Measurements from ENCODE around the gene PCDHGC4. TPM values are rescaled to one million over a fixed set of nuclear protein-coding genes. Genes with fewer than 3 reads are reported as not detected.

PCDHGC4 gene
- total RNA-seq, 1 donor from 2014 or later = 4.0 TPM

GRCh38 chr5:141523991-141524390 is 39.2 kb downstream of the PCDHGC4 start:
- DNase-seq (ENCODE audit: extremely low spot score, unreplicated experiment) = no peak
- H3K36me3 Mint-ChIP-seq = peaks cover 66% of the 10 kb centered on the region
- H3K4me1 Mint-ChIP-seq (ENCODE audit: unreplicated experiment) = peaks cover 34% of the 10 kb centered on the region
- no peaks in the 10 kb centered on the region for H3K27me3 Mint-ChIP-seq
- peak overlapping the region; percentile 83 for H3K27ac Mint-ChIP-seq
- H3K4me3 Mint-ChIP-seq = peak overlapping the region; percentile 75
- TF ChIP-seq, protein P1, sequence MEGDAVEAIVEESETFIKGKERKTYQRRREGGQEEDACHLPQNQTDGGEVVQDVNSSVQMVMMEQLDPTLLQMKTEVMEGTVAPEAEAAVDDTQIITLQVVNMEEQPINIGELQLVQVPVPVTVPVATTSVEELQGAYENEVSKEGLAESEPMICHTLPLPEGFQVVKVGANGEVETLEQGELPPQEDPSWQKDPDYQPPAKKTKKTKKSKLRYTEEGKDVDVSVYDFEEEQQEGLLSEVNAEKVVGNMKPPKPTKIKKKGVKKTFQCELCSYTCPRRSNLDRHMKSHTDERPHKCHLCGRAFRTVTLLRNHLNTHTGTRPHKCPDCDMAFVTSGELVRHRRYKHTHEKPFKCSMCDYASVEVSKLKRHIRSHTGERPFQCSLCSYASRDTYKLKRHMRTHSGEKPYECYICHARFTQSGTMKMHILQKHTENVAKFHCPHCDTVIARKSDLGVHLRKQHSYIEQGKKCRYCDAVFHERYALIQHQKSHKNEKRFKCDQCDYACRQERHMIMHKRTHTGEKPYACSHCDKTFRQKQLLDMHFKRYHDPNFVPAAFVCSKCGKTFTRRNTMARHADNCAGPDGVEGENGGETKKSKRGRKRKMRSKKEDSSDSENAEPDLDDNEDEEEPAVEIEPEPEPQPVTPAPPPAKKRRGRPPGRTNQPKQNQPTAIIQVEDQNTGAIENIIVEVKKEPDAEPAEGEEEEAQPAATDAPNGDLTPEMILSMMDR (conservative IDR thresholded peaks at IDR 0.05) = no peak
- no peaks in the 10 kb centered on the region for H3K9me3 Mint-ChIP-seq

- TF ChIP-seq, protein P1 (conservative IDR thresholded peaks at IDR 0.05) = peak; percentile 99
- Mint-ChIP-seq H3K27me3 (no peaks in the 10 kb centered on the region), H3K4me1 (ENCODE audit: unreplicated experiment) (peaks cover 34% of the 10 kb centered on the region), H3K9me3 (no peaks in the 10 kb centered on the region), H3K36me3 (peaks cover 58% of the 10 kb centered on the region), H3K4me3 (peak overlapping the region; percentile 75), H3K27ac (peak overlapping the region; percentile 83)
- DNase-seq (ENCODE audit: extremely low spot score, unreplicated experiment) = peak; percentile 89
Measured at GRCh38 chr5:141524604-141525597, 40.1 kb downstream of the PCDHGC4 start.

- Mint-ChIP-seq H3K9me3 (no peaks in the 10 kb centered on the region), H3K36me3 (peaks cover 50% of the 10 kb centered on the region), H3K4me1 (ENCODE audit: unreplicated experiment) (peaks cover 34% of the 10 kb centered on the region), H3K27ac (peak overlapping the region; percentile 83), H3K27me3 (no peaks in the 10 kb centered on the region), H3K4me3 (peak overlapping the region; percentile 75)
- TF ChIP-seq, protein P1 (conservative IDR thresholded peaks at IDR 0.05) = no peak
- DNase-seq (ENCODE audit: extremely low spot score, unreplicated experiment) = no peak
Measured at GRCh38 chr5:141525653-141526052, 40.8 kb downstream of the PCDHGC4 start.

GRCh38 chr5:141527426-141527825 is 42.6 kb downstream of the PCDHGC4 start:
- TF ChIP-seq, protein P1 (conservative IDR thresholded peaks at IDR 0.05) = no peak
- no peaks in the 10 kb centered on the region for H3K27me3 Mint-ChIP-seq
- peaks cover 40% of the 10 kb centered on the region for H3K36me3 Mint-ChIP-seq

GRCh38 chr5:141528291-141528984 is 43.6 kb downstream of the PCDHGC4 start:
- H3K36me3 Mint-ChIP-seq = peaks cover 40% of the 10 kb centered on the region
- DNase-seq (ENCODE audit: extremely low spot score, unreplicated experiment) = no peak
- H3K27ac Mint-ChIP-seq = peak overlapping the region; percentile 4

More at GRCh38 chr5:141527426-141527825, 42.6 kb downstream of the PCDHGC4 start:
- H3K4me1 Mint-ChIP-seq (ENCODE audit: unreplicated experiment) = peaks cover 22% of the 10 kb centered on the region
- H3K4me3 Mint-ChIP-seq = no peak overlapping the region
- H3K27ac Mint-ChIP-seq = no peak overlapping the region
- no peaks in the 10 kb centered on the region for H3K9me3 Mint-ChIP-seq
- DNase-seq (ENCODE audit: extremely low spot score, unreplicated experiment) = no peak

More at GRCh38 chr5:141528291-141528984, 43.6 kb downstream of the PCDHGC4 start:
- TF ChIP-seq, protein P1 (conservative IDR thresholded peaks at IDR 0.05) = no peak
- Mint-ChIP-seq H3K27me3 (no peaks in the 10 kb centered on the region), H3K4me3 (no peak overlapping the region), H3K4me1 (ENCODE audit: unreplicated experiment) (peaks cover 22% of the 10 kb centered on the region), H3K9me3 (no peaks in the 10 kb centered on the region)
